D341Med (cell line): Measurements from ENCODE around the gene COPZ2.
"Not testable (repeated sequence)": the region's sequence is repeated elsewhere in the genome, so short reads cannot be mapped to it uniquely, and the experiment has no call there.

ENCODE experiments used
- DNase-seq: peaks from one replicate; pipeline ENCODE4 v3.0.0; 2012; ENCODE audit warnings: low spot score

The COPZ2 gene

GRCh38 chr17:48056246-48056745 lies 18.7 kb upstream of the COPZ2 start:
- no peak for DNase-seq

GRCh38 chr17:48055531-48056245 lies 18.1 kb upstream of the COPZ2 start:
- peak; percentile 64 for DNase-seq

- DNase-seq, result peak; percentile 75
These were observed 16.9 kb upstream of the COPZ2 start for GRCh38 chr17:48054238-48055185.

- DNase-seq, result no peak
These were observed 16.2 kb upstream of the COPZ2 start for GRCh38 chr17:48053758-48054237.

- DNase-seq, result peak; percentile 74
These were observed 15.6 kb upstream of the COPZ2 start for GRCh38 chr17:48052956-48053757.

- DNase-seq, result no peak
These were observed 14.3 kb upstream of the COPZ2 start for GRCh38 chr17:48051706-48052486.

GRCh38 chr17:48051283-48051682 lies 13.7 kb upstream of the COPZ2 start:
- no peak for DNase-seq

- DNase-seq, result no peak
These were observed 11.0 kb upstream of the COPZ2 start for GRCh38 chr17:48048384-48049126.

GRCh38 chr17:48047741-48048383 lies 10.3 kb upstream of the COPZ2 start, which contains the start of gene NFE2L1:
Gene NFE2L1, plus strand, starts transcription at chr17:48048359. Its CDS starts 2,760 bp downstream, at chr17:48051119.
- DNase-seq, result peak; percentile 99

- no peak for DNase-seq
These were observed 9.6 kb upstream of the COPZ2 start for GRCh38 chr17:48047113-48047740.

- DNase-seq, result no peak
These were observed 8.7 kb upstream of the COPZ2 start for GRCh38 chr17:48046296-48046695.

GRCh38 chr17:48045316-48046001 lies 7.9 kb upstream of the COPZ2 start:
- no peak for DNase-seq

- no peak for DNase-seq
These were observed 7.3 kb upstream of the COPZ2 start for GRCh38 chr17:48044851-48045250.

GRCh38 chr17:48043176-48043575 lies 5.6 kb upstream of the COPZ2 start:
- no peak for DNase-seq

GRCh38 chr17:48038687-48039086 lies 1.1 kb upstream of the COPZ2 start:
- no peak for DNase-seq

- peak; percentile 26 for DNase-seq
These were observed 284 bp upstream of the COPZ2 start for GRCh38 chr17:48037838-48038323.

- DNase-seq, result peak; percentile 33
These were observed 933 bp downstream of the COPZ2 start for GRCh38 chr17:48036693-48037035.

- not testable (repeated sequence) for DNase-seq
These were observed 2.9 kb downstream of the COPZ2 start for GRCh38 chr17:48034734-48035133.

- DNase-seq, result no peak
These were observed 5.6 kb downstream of the COPZ2 start for GRCh38 chr17:48031966-48032365.
